Osteocyte (in vitro differentiated cells): ENCODE data around the gene RELL1. TPM values are rescaled to one million over a fixed set of nuclear protein-coding genes. Genes with fewer than 3 reads are reported as not detected.

ENCODE experiments used
- DNase-seq: peaks from one replicate; pipeline ENCODE4 v3.0.0; 2021; ENCODE audit warnings: mixed read lengths; ENCODE audit not compliant: unreplicated experiment; ENCODE audit errors: extremely low spot score
- H3K27ac Mint-ChIP-seq: one replicate; pipeline ENCODE4 v1.8.0; 2021; ENCODE audit warnings: mild to moderate bottlenecking, mixed read lengths; ENCODE audit not compliant: unreplicated experiment
- H3K27me3 Mint-ChIP-seq: one replicate; pipeline ENCODE4 v1.8.0; 2021; ENCODE audit warnings: mixed read lengths; ENCODE audit not compliant: unreplicated experiment
- H3K36me3 Mint-ChIP-seq: one replicate; pipeline ENCODE4 v1.8.0; 2021; ENCODE audit warnings: mixed read lengths; ENCODE audit not compliant: unreplicated experiment
- H3K4me1 Mint-ChIP-seq: one replicate; pipeline ENCODE4 v1.8.0; 2021; ENCODE audit warnings: mixed read lengths; ENCODE audit not compliant: unreplicated experiment
- H3K4me3 Mint-ChIP-seq: one replicate; pipeline ENCODE4 v1.8.0; 2021; ENCODE audit warnings: mild to moderate bottlenecking, moderate library complexity, mixed read lengths; ENCODE audit not compliant: unreplicated experiment
- H3K9me3 Mint-ChIP-seq: one replicate; pipeline ENCODE4 v1.8.0; 2021; ENCODE audit warnings: mixed read lengths; ENCODE audit not compliant: unreplicated experiment
- CTCF ChIP-seq: fragments of 200-600 bp; sonication (generic); IDR thresholded peaks from 2 replicates; pipeline ENCODE4 v1.5.0; 2021; ENCODE audit warnings: antibody characterized with exemption, mild to moderate bottlenecking, moderate library complexity
- total RNA-seq: library from RNA; stranded (reverse); gene quantifications from 2 replicates; pipeline ENCODE4 v1.2.1, GENCODE V29; 2021

Gene RELL1
- total RNA-seq, 1 donor from 2014 or later, result 15.6 TPM

GRCh38 chr4:37667197-37668100, 18.7 kb downstream of the RELL1 start:
- DNase-seq, result no peak
- Mint-ChIP-seq H3K9me3 (no peaks in the 10 kb centered on the region), H3K27me3 (no peaks in the 10 kb centered on the region), H3K36me3 (no peaks in the 10 kb centered on the region), H3K27ac (peak overlapping the region; percentile 54), H3K4me1 (peaks cover 38% of the 10 kb centered on the region), H3K4me3 (no peak overlapping the region)
- TF ChIP-seq CTCF, result no peak

GRCh38 chr4:37666625-37667071, 19.5 kb downstream of the RELL1 start:
- Mint-ChIP-seq H3K9me3 (no peaks in the 10 kb centered on the region), H3K27ac (peak overlapping the region; percentile 54), H3K27me3 (no peaks in the 10 kb centered on the region), H3K4me3 (no peak overlapping the region), H3K36me3 (no peaks in the 10 kb centered on the region), H3K4me1 (peaks cover 46% of the 10 kb centered on the region)
- no peak for TF ChIP-seq CTCF
- no peak for DNase-seq

GRCh38 chr4:37665333-37666320, 20.5 kb downstream of the RELL1 start:
- no peak overlapping the region for H3K27ac Mint-ChIP-seq

GRCh38 chr4:37664696-37665095, 21.5 kb downstream of the RELL1 start:
- TF ChIP-seq CTCF, result no peak
- H3K4me3 Mint-ChIP-seq, result no peak overlapping the region
- no peaks in the 10 kb centered on the region for H3K9me3 Mint-ChIP-seq
- H3K27ac Mint-ChIP-seq, result no peak overlapping the region
- DNase-seq, result no peak
- H3K27me3 Mint-ChIP-seq, result no peaks in the 10 kb centered on the region
- peaks cover 52% of the 10 kb centered on the region for H3K4me1 Mint-ChIP-seq
- H3K36me3 Mint-ChIP-seq, result no peaks in the 10 kb centered on the region

More at GRCh38 chr4:37665333-37666320, 20.5 kb downstream of the RELL1 start:
- H3K27me3 Mint-ChIP-seq, result no peaks in the 10 kb centered on the region
- TF ChIP-seq CTCF, result no peak
- no peaks in the 10 kb centered on the region for H3K36me3 Mint-ChIP-seq
- peaks cover 52% of the 10 kb centered on the region for H3K4me1 Mint-ChIP-seq
- no peaks in the 10 kb centered on the region for H3K9me3 Mint-ChIP-seq
- no peak overlapping the region for H3K4me3 Mint-ChIP-seq
- DNase-seq, result no peak
